GM19023 (cell line): ENCODE data around the gene GYG1.
A peak's percentile ranks its signal among the peaks of the same experiment; 100 is the strongest.

Experiments
- ATAC-seq: cut with Tn5 transposase; IDR thresholded peaks from one replicate; pipeline ENCODE4 v1.9.1; 2021; ENCODE audit warnings: mild to moderate bottlenecking, moderate library complexity; ENCODE audit not compliant: unreplicated experiment

The GYG1 gene

GRCh38 chr3:149016242-149016641 is 24.9 kb downstream of the GYG1 start:
- no peak for ATAC-seq

DNA sequence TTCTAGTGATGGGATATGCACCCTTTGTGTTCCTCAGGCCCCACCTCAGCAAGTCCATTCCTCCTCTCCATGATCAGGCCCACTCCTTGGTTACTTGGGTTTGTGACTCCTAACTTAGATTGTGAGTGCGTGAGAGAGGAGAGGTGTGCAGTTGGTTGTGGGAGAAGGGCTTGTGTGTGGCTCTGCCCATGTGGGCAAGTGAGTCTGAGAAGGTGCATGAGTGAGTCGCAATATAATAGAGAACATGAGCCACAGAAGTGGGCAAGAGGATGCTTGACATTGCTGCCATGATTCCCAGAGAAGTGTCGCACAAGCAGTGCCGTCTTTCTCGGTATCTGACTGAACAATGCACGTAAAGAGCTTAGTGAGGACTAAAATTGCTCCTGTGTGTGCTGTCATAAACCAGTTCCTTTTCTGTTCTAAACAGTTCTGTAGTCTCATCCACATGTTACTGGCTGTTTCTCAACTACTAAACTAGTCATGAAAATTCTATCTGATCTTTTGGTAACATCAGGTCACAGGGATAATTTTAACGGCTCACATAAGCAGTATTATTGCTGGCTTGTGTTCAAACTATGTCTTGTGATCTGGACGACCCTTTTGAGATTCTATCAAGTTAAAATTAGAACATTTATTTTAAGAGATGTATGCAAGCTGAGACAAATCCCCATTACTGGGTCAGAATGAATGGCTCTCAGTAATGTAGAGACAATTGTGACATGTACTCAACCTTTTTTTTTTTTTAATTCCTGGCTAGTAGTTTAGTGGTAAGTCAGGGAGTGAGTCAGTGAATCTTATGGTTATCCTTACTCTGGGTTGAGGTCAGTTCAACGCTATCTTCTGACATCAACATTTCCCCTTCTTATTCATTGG is 25.6 kb downstream of the GYG1 start:
- no peak for ATAC-seq

GRCh38 chr3:149018247-149018646 is 26.9 kb downstream of the GYG1 start:
- no peak for ATAC-seq

DNA sequence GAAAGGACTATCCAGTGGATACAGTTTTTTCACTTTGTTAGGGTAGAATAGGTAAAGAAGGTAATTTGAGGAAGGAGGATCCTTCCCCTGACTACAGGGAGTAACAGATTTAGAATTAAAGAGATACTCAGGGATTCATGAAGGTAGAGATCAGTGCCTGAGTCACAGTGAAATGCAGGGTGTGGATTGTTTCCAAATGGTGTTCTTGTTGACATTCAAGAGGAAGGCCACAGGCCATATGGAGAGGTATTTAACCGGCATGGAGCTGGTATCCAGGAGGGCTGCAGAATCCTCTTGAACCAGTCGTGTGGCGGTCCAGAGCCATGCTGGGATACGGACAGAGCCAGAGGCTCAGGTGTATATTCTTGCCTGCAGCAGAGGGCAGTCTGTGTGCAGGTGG is 28.2 kb downstream of the GYG1 start:
- ATAC-seq = no peak

DNA sequence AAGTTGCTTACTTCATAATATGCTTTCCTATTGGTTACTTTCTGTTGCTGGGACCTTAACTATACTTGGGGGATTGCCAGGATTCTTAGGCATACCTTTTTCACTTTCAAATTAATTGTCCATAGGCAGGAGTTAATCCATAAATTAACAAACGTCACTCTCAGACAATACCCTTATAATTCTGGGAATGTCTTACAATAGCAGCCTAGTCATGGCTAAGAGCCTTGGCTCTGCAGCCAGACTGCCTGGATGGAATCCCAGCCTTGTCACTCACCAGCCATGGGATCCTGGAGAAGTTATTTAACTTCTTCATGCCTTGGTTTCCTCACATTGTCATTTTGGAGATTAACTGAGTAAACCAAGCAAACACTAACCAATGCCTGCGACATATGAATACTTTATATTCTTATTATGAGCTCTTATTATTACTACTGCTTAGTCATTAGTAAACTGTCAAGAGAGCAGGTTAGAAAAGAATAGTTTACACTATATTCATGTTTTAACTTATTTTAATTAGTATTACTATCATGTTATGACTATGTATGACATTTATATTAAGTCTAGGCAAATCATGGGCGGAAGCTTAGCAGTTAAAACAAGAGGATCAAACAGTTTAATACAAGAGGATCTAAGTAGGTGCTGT is 29.0 kb downstream of the GYG1 start:
- no peak for ATAC-seq

- ATAC-seq = no peak
Observed at GRCh38 chr3:149020839-149021252, 29.5 kb downstream of the GYG1 start.

GRCh38 chr3:149021830-149022229 is 30.5 kb downstream of the GYG1 start:
- ATAC-seq = no peak

GRCh38 chr3:149023951-149024350 is 32.6 kb downstream of the GYG1 start:
- no peak for ATAC-seq

DNA sequence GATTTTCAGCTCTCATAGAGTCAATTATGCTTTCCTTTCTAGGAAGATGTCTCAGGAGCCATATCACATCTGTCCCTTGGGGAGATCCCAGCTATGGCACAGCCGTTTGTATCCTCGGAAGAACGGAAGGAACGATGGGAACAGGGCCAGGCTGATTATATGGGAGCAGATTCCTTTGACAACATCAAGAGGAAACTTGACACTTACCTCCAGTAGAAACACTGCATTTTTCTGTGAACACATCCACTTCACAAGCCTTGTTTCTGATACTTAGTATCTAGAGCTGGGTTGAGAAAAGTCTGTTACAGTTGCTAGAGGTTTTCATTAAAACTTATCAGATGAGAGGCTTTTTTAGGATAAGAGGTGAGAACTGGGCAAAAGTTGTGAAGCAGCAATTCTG is 35.4 kb downstream of the GYG1 start:
- no peak for ATAC-seq

DNA sequence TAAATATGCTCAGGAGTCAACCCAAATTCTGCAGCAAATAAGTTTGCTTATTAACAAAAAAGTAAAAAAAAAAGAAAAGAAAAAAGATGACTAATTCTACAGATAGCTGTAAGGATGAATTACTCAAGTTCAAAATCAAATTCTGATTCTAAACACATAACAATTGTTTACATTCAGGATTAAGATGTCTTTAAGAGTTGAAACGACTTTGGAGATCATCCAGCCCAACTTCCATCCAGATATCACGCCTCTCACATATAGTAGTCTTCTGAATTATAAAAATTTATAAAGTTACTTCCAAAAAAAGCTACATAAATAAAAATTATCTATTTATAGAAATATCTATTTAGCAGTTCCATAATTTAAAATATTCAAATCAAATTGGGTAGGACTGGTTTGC is 39.8 kb downstream of the GYG1 start:
- no peak for ATAC-seq

- ATAC-seq = no peak
Observed at GRCh38 chr3:149037684-149038083, 46.3 kb downstream of the GYG1 start.

- no peak for ATAC-seq
Observed at GRCh38 chr3:149038322-149038721, 47.0 kb downstream of the GYG1 start.

DNA sequence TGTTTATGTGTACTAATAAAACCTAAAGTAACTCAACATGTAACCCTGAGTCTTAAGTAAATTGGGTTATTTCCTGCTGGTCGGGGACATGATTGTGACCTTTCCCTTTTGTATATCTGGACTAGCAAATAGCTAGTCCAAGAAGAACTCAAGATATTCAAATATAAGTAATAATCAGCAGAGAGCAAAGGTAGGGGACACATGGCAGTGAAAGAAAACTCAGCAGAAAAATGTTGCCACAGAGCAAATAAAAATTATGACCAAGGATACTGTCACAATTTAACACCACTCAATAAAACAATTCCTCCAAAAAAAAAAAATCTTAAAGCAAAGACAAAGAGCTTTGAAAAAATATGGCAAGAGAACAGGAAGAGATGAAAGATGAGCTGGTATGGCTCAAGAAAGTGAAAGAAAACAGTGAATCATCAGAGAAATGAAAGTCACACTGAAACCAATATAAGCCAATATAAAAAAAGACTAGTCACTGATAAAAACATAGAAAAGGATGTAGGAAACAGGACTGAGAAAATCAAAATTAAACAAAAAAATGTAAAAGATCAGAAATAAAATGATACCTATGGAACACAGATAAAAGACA is 51.5 kb downstream of the GYG1 start:
- ATAC-seq = peak; percentile 83

- ATAC-seq = no peak
Observed at GRCh38 chr3:149044339-149045083, 53.2 kb downstream of the GYG1 start.

GRCh38 chr3:149055575-149055974 is 64.2 kb downstream of the GYG1 start:
- no peak for ATAC-seq

DNA sequence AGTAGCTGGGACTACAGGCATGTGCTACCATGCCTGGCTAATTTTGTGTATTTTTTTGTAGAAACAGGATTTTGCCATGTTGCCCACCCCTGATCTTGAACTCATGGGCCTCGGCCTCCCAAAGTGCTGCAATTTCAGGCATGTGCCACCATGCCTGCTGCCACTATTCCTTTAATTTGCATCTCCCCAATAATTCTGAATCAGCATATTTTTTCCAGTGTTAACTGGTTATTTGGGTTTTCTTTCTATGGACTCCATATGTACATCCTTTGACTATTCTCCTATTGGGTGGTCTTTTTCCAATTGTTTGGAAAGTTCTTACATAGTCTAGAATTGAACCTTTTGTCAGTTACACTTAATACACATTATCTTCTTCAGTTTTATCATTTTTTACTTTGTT is 66.9 kb downstream of the GYG1 start:
- ATAC-seq = no peak

DNA sequence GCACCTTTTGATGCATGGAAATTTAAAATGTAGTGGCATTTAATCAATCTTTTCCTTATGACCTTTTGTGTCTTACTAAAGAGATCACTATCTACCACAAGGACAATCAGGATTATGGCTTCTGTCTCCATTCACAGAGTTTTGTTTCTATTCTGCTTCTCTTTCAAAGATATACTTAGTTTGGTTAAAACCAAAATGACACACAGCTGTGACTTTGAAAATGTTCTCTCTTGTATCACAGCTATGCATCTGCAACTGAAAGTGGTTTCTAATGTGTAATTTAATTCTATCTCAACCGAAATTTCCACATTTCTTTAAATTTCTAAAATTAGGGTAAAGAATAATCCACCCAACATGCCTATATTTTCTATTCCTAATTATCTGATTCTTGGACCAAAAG is 67.3 kb downstream of the GYG1 start:
- ATAC-seq = no peak

- ATAC-seq = no peak
Observed at GRCh38 chr3:149061776-149062175, 70.4 kb downstream of the GYG1 start.

GRCh38 chr3:149067883-149068282 is 76.5 kb downstream of the GYG1 start:
- no peak for ATAC-seq
